CD4-positive, CD25-positive, alpha-beta regulatory T cell (primary cell): ENCODE measurements around the gene IRAG1. TPM values are rescaled to one million over a fixed set of nuclear protein-coding genes. Genes with fewer than 3 reads are reported as not detected.

Source experiments
- ATAC-seq, 2 donors: fragments of 150-1000 bp; cut with Tn5 transposase; one replicate each; pipeline ENCODE4 v1.10.0; 2021; ENCODE audit warnings: low read depth in 2 of 2, moderate number of reproducible peaks in 2 of 2, moderate library complexity in 1 of 2
- DNase-seq, 3 donors: peaks; one replicate each; pipeline versions ENCODE4 v3.0.0 to v3.0.0-alpha.2; 2012 to 2022; ENCODE audit warnings: mixed read lengths in 1 of 3
- H3K27ac ChIP-seq: one replicate; pipeline ENCODE4 v1.7.0; 2013; ENCODE audit warnings: mild to moderate bottlenecking, low read length; ENCODE audit not compliant: insufficient read depth, poor library complexity, severe bottlenecking
- H3K27me3 ChIP-seq: one replicate; pipeline ENCODE4 v1.7.0; 2013; ENCODE audit warnings: low read length; ENCODE audit not compliant: control insufficient read depth, insufficient read depth
- H3K36me3 ChIP-seq: one replicate; pipeline ENCODE4 v1.7.0; 2013; ENCODE audit warnings: mild to moderate bottlenecking, low read length, moderate library complexity; ENCODE audit not compliant: control insufficient read depth, insufficient read depth
- H3K4me1 ChIP-seq: 2 replicates; pipeline ENCODE4 v1.7.0; 2013; ENCODE audit warnings: mild to moderate bottlenecking, low read length; ENCODE audit not compliant: insufficient read depth, control insufficient read depth, poor library complexity, severe bottlenecking
- H3K4me3 ChIP-seq: one replicate; pipeline ENCODE4 v1.7.0; 2013; ENCODE audit warnings: low read depth, mild to moderate bottlenecking, low read length, moderate library complexity
- H3K9me3 ChIP-seq, 2 experiments: 1 replicate in 1 of 2; 2 replicates in 1 of 2; pipeline ENCODE4 v1.7.0; 2013; ENCODE audit warnings: low read length in 2 of 2, mild to moderate bottlenecking in 1 of 2, moderate library complexity in 1 of 2; ENCODE audit not compliant: control insufficient read depth in 2 of 2
- H3K27ac Mint-ChIP-seq, 3 donors: one replicate each; pipeline ENCODE4 v1.8.0; 2020 to 2022; ENCODE audit warnings: mild to moderate bottlenecking in 3 of 3, mixed read lengths in 3 of 3, moderate library complexity in 2 of 3
- H3K27me3 Mint-ChIP-seq: one replicate; pipeline ENCODE4 v1.8.0; 2022; ENCODE audit warnings: mild to moderate bottlenecking, mixed read lengths
- H3K36me3 Mint-ChIP-seq: one replicate; pipeline ENCODE4 v1.8.0; 2020; ENCODE audit warnings: mixed read lengths
- H3K4me1 Mint-ChIP-seq, 4 donors: one replicate each; pipeline ENCODE4 v1.8.0; 2020 to 2022; ENCODE audit warnings: mixed read lengths in 4 of 4, mild to moderate bottlenecking in 1 of 4
- H3K4me3 Mint-ChIP-seq, 4 donors: one replicate each; pipeline ENCODE4 v1.8.0; 2020 to 2022; ENCODE audit warnings: mild to moderate bottlenecking in 4 of 4, mixed read lengths in 4 of 4, moderate library complexity in 3 of 4
- H3K9me3 Mint-ChIP-seq, 7 donors: one replicate each; pipeline ENCODE4 v1.8.0; 2020 to 2022; ENCODE audit warnings: mixed read lengths in 7 of 7, mild to moderate bottlenecking in 3 of 7, moderate library complexity in 2 of 7
- polyA plus RNA-seq, 4 donors: library from polyadenylated mRNA; unstranded; fragments of 300-500 nt; fragmentation: Illumina TruSeq; gene quantifications; one replicate each; pipeline ENCODE4 v1.2.3, GENCODE V29; 2021
- total RNA-seq: library from RNA; stranded (reverse); gene quantifications from one replicate; pipeline ENCODE4 v1.2.3, GENCODE V29; 2022

IRAG1 gene
- total and polyA plus RNA-seq, 5 donors from 2014 or later: not detected

DNA sequence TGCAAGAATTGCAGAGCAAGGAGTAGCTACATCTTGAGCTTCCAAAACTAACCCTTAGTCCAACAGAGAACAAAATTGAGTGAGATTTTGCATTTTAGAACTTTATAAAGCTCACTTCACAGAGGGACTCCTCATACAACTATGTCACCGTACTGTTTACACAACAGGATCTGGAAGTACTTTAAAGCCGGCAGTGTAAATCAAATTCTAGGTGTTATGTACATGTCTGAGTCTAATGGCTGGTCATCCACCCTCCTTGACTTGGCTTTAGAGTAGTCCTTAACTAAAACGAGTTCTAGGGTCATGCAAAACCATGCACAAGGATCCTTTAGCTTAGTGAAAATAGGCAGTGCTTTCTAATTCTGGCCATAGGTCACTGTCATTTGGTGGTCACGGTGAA, 23.5 kb downstream of the IRAG1 start:
- Histone ChIP-seq H3K4me3 (no peak overlapping the region), H3K36me3 (no peaks in the 10 kb centered on the region), H3K27me3 (peaks cover 16% of the 10 kb centered on the region), H3K27ac (no peak overlapping the region), H3K4me1 (no peaks in the 10 kb centered on the region), H3K9me3 (no peaks in the 10 kb centered on the region)
- H3K27ac Mint-ChIP-seq: no peak overlapping the region
- peaks cover 0 to 3% (median 0%) of the 10 kb centered on the region in 7 donors for H3K9me3 Mint-ChIP-seq
- DNase-seq: no peak
- peaks cover 0 to 2% (median 0%) of the 10 kb centered on the region in 4 donors for H3K4me1 Mint-ChIP-seq
- no peak for ATAC-seq
- no peak overlapping the region for H3K4me3 Mint-ChIP-seq
- peaks cover 40% of the 10 kb centered on the region for H3K27me3 Mint-ChIP-seq
- peaks cover 3% of the 10 kb centered on the region for H3K36me3 Mint-ChIP-seq

DNA sequence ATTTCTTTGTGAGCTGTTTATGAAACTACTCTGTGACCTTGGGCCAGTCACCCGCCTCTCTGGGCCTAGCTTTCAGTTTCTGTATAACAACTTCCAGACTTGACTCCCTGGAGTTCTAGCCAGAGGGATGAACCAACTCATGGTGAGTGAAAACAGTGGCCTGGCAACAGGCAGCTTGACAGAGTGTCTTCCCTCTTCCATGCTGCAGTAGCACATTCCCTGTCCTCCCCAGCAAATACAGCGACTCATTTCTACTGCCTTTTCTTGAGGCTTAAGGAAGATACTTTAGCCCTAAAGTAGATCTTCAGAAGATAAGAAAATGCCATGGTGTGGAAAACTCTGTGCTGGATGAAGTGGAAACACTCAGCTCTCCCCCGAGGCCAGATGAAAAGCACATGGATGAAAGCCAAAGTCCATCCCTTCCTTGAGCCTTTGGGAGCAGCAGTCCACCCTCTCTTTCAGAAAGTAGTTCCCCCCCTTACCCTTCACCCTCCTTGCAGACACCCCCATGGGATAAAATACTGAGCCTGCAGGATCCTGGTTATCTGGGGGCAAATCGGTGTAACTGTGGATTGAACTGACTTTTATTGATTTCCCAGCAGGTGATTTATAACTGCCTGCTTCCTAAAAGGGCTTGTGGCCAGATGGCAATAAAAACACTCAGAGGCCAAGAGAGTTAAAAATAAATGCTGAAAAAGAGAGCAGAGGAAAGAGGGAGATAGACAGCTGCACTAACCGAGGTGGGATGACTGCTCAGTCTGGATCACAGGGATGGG, 24.1 kb downstream of the IRAG1 start:
- Mint-ChIP-seq H3K4me1 (peaks cover 0 to under 1% (median 0%) of the 10 kb centered on the region in 4 donors), H3K4me3 (no peak overlapping the region), H3K27ac (no peak overlapping the region), H3K36me3 (peaks cover 3% of the 10 kb centered on the region), H3K27me3 (peaks cover 34% of the 10 kb centered on the region), H3K9me3 (peaks cover 0 to 3% (median 0%) of the 10 kb centered on the region in 7 donors)
- no peaks in the 10 kb centered on the region for H3K4me1 ChIP-seq
- H3K36me3 ChIP-seq: no peaks in the 10 kb centered on the region
- no peaks in the 10 kb centered on the region for H3K9me3 ChIP-seq
- H3K27ac ChIP-seq: no peak overlapping the region
- H3K27me3 ChIP-seq: peaks cover 14% of the 10 kb centered on the region
- DNase-seq: no peak
- ATAC-seq: no peak
- H3K4me3 ChIP-seq: no peak overlapping the region

DNA sequence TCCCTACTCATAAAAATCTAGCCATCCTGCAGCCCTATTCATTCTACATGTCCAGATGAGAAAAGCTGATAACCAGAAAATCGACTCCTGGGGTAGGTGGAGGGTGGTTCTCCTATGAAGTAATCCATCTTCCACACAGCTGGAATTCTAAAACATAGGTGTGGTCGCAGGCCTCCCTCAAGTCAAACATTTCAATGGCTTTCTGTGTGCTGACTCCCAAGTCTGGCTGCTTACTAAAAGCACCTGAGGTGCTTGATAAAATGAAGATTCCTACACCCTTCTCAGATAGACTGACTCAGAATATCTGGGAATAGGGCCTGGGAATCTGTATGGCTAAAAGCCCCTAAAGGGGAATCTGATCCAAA, 26.1 kb downstream of the IRAG1 start:
- H3K4me1 ChIP-seq: no peaks in the 10 kb centered on the region
- no peaks in the 10 kb centered on the region for H3K36me3 ChIP-seq
- H3K9me3 Mint-ChIP-seq: no peaks in the 10 kb centered on the region
- H3K36me3 Mint-ChIP-seq: peaks cover 3% of the 10 kb centered on the region
- no peak overlapping the region for H3K27ac Mint-ChIP-seq
- no peak for ATAC-seq
- peaks cover 8% of the 10 kb centered on the region for H3K27me3 ChIP-seq
- no peak overlapping the region for H3K4me3 Mint-ChIP-seq
- no peak overlapping the region for H3K27ac ChIP-seq
- no peak overlapping the region for H3K4me3 ChIP-seq
- no peaks in the 10 kb centered on the region for H3K9me3 ChIP-seq
- H3K4me1 Mint-ChIP-seq: no peaks in the 10 kb centered on the region
- peaks cover 19% of the 10 kb centered on the region for H3K27me3 Mint-ChIP-seq
- DNase-seq: no peak

GRCh38 chr11:10666556-10667520, 26.7 kb downstream of the IRAG1 start:
- H3K36me3 Mint-ChIP-seq: peaks cover 3% of the 10 kb centered on the region
- Histone ChIP-seq H3K9me3 (no peaks in the 10 kb centered on the region), H3K27ac (no peak overlapping the region), H3K4me3 (no peak overlapping the region), H3K36me3 (no peaks in the 10 kb centered on the region), H3K27me3 (peaks cover 8% of the 10 kb centered on the region), H3K4me1 (no peaks in the 10 kb centered on the region)
- no peak overlapping the region for H3K27ac Mint-ChIP-seq
- no peak overlapping the region for H3K4me3 Mint-ChIP-seq
- no peaks in the 10 kb centered on the region for H3K4me1 Mint-ChIP-seq
- H3K27me3 Mint-ChIP-seq: peaks cover 16% of the 10 kb centered on the region
- no peaks in the 10 kb centered on the region for H3K9me3 Mint-ChIP-seq
- DNase-seq (no peak), ATAC-seq (no peak)

GRCh38 chr11:10664496-10664895, 29.1 kb downstream of the IRAG1 start:
- Histone ChIP-seq H3K9me3 (no peaks in the 10 kb centered on the region), H3K4me3 (no peak overlapping the region)

DNA sequence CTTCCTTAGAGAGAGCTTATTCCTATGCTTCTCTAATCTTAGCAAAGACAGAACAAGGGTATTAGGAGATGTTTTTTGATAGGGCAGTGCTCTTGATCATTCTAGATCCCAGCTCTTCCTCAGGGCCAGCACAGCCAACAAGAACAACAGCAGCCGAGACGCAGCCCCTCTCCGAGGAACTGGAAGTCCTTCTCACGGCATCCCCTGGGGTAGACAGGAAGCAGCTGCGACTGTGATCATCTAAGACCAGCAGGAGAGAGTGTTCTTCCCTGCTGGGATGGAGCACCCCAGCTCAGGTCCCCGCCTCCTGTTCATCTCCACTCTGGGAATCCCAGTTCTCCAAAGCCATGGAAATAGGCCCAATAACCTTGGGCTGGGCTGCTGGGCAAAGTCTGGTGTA, 29.6 kb downstream of the IRAG1 start:
- no peak overlapping the region for H3K4me3 ChIP-seq
- no peak for DNase-seq
- no peak overlapping the region for H3K27ac ChIP-seq
- Mint-ChIP-seq H3K9me3 (no peaks in the 10 kb centered on the region), H3K4me1 (no peaks in the 10 kb centered on the region), H3K4me3 (no peak overlapping the region), H3K27ac (no peak overlapping the region), H3K36me3 (peaks cover 3% of the 10 kb centered on the region), H3K27me3 (peaks cover under 1% of the 10 kb centered on the region)
- no peak for ATAC-seq
- H3K27me3 ChIP-seq: peaks cover 6% of the 10 kb centered on the region
- no peaks in the 10 kb centered on the region for H3K4me1 ChIP-seq
- no peaks in the 10 kb centered on the region for H3K9me3 ChIP-seq
- no peaks in the 10 kb centered on the region for H3K36me3 ChIP-seq

More at GRCh38 chr11:10664496-10664895, 29.1 kb downstream of the IRAG1 start:
- Mint-ChIP-seq H3K36me3 (peaks cover 3% of the 10 kb centered on the region), H3K4me1 (no peaks in the 10 kb centered on the region), H3K27ac (no peak overlapping the region), H3K9me3 (no peaks in the 10 kb centered on the region), H3K27me3 (peaks cover 6% of the 10 kb centered on the region), H3K4me3 (no peak overlapping the region)
- DNase-seq (no peak), ATAC-seq (no peak)
- H3K4me1 ChIP-seq: no peaks in the 10 kb centered on the region
- peaks cover 6% of the 10 kb centered on the region for H3K27me3 ChIP-seq
- H3K27ac ChIP-seq: no peak overlapping the region
- no peaks in the 10 kb centered on the region for H3K36me3 ChIP-seq

DNA sequence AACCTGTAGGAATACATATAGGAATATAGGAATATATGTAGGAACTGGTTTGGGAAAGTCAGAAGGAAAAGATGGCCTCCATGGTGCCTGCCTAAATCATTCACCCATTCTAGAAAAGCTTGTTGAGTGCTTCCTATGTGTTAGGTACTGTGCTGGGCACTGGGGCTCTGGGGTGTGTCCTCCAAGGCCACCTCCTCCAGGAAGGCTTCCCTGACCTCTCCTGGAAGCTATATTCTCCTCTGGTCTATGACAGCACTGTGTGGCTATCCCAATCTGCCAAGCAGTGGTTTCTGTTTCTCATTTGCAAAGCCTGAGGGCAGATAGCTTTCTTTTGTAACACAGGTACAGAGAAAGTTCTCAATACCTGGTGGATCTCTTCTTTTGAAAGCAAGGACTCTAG, 30.2 kb downstream of the IRAG1 start:
- no peaks in the 10 kb centered on the region for H3K4me1 ChIP-seq
- no peak for DNase-seq
- H3K27ac ChIP-seq: no peak overlapping the region
- H3K36me3 ChIP-seq: no peaks in the 10 kb centered on the region
- Mint-ChIP-seq H3K27me3 (no peaks in the 10 kb centered on the region), H3K9me3 (no peaks in the 10 kb centered on the region), H3K4me3 (no peak overlapping the region), H3K36me3 (peaks cover 3% of the 10 kb centered on the region), H3K27ac (no peak overlapping the region), H3K4me1 (no peaks in the 10 kb centered on the region)
- H3K4me3 ChIP-seq: no peak overlapping the region
- no peak for ATAC-seq
- H3K9me3 ChIP-seq: no peaks in the 10 kb centered on the region
- peaks cover 3% of the 10 kb centered on the region for H3K27me3 ChIP-seq
